Astrocyte (in vitro differentiated cells and primary cell): Measurements from ENCODE around the gene WFS1. TPM values are rescaled to one million over a fixed set of nuclear protein-coding genes. Genes with fewer than 3 reads are reported as not detected.

ENCODE experiments used
- DNase-seq: peaks from one replicate; pipeline ENCODE4 v3.0.0-alpha.2; 2010; ENCODE audit warnings: low read depth
- FAIRE-seq: peaks from 2 replicates; lab custom pipeline; 2011; peaks lifted over from hg19 to GRCh38; lab: Jason Lieb, UNC
- H2AFZ ChIP-seq: 2 replicates; pipeline ENCODE4 v1.6.0; 2012; ENCODE audit warnings: low read depth, low read length, inconsistent platforms
- H3K27ac ChIP-seq: 2 replicates; pipeline ENCODE4 v1.5.1; 2011; ENCODE audit warnings: low read depth, low read length, inconsistent platforms
- H3K27me3 ChIP-seq: 2 replicates; pipeline ENCODE4 v1.6.0; 2011; ENCODE audit warnings: low read length, inconsistent platforms; ENCODE audit not compliant: insufficient read depth
- H3K36me3 ChIP-seq: 2 replicates; pipeline ENCODE4 v1.5.1; 2011; ENCODE audit warnings: low read length, inconsistent platforms; ENCODE audit not compliant: insufficient read depth
- H3K4me1 ChIP-seq: 2 replicates; pipeline ENCODE4 v1.5.1; 2011; ENCODE audit warnings: low read length, inconsistent platforms; ENCODE audit not compliant: insufficient read depth
- H3K4me2 ChIP-seq: 2 replicates; pipeline ENCODE4 v1.6.0; 2012; ENCODE audit warnings: low read length, inconsistent platforms
- H3K4me3 ChIP-seq: 2 replicates; pipeline ENCODE4 v1.5.1; 2011; ENCODE audit warnings: low read depth, mild to moderate bottlenecking, low read length, inconsistent platforms; ENCODE audit not compliant: insufficient read depth
- H3K79me2 ChIP-seq: 2 replicates; pipeline ENCODE4 v1.6.0; 2012; ENCODE audit warnings: mild to moderate bottlenecking, low read length, inconsistent platforms; ENCODE audit not compliant: insufficient read depth
- H3K9ac ChIP-seq: 2 replicates; pipeline ENCODE4 v1.6.0; 2012; ENCODE audit warnings: mild to moderate bottlenecking, low read length, inconsistent platforms
- H3K9me3 ChIP-seq: 2 replicates; pipeline ENCODE4 v1.5.1; 2012; ENCODE audit warnings: low read depth, mild to moderate bottlenecking, low read length, inconsistent platforms; ENCODE audit not compliant: insufficient read depth
- H4K20me1 ChIP-seq: 2 replicates; pipeline ENCODE4 v1.6.0; 2012; ENCODE audit warnings: low read length, inconsistent platforms; ENCODE audit not compliant: insufficient read depth
- H3K27ac Mint-ChIP-seq: one replicate; pipeline ENCODE4 v1.8.0; 2021; ENCODE audit warnings: mild to moderate bottlenecking, mixed read lengths; ENCODE audit not compliant: unreplicated experiment
- H3K27me3 Mint-ChIP-seq: one replicate; pipeline ENCODE4 v1.8.0; 2021; ENCODE audit warnings: low read depth, mixed read lengths; ENCODE audit not compliant: unreplicated experiment
- H3K36me3 Mint-ChIP-seq: one replicate; pipeline ENCODE4 v1.8.0; 2021; ENCODE audit warnings: low read depth, mixed read lengths; ENCODE audit not compliant: unreplicated experiment
- H3K4me1 Mint-ChIP-seq: one replicate; pipeline ENCODE4 v1.8.0; 2021; ENCODE audit warnings: low read depth, mixed read lengths; ENCODE audit not compliant: unreplicated experiment
- H3K4me3 Mint-ChIP-seq: one replicate; pipeline ENCODE4 v1.8.0; 2021; ENCODE audit warnings: mild to moderate bottlenecking, moderate library complexity, mixed read lengths; ENCODE audit not compliant: unreplicated experiment
- H3K9me3 Mint-ChIP-seq: one replicate; pipeline ENCODE4 v1.8.0; 2021; ENCODE audit warnings: mild to moderate bottlenecking, mixed read lengths; ENCODE audit not compliant: unreplicated experiment
- CTCF ChIP-seq: IDR thresholded peaks from 2 replicates; pipeline ENCODE4 v1.5.1; 2011; ENCODE audit warnings: low read depth, mild to moderate bottlenecking, inconsistent platforms, low read length, moderate library complexity; ENCODE audit not compliant: insufficient read depth
- EZH2 ChIP-seq: IDR thresholded peaks from 2 replicates; pipeline ENCODE4 v1.6.1; 2012; ENCODE audit warnings: mild to moderate bottlenecking, low read length, inconsistent platforms; ENCODE audit not compliant: insufficient read depth
- total RNA-seq: library from RNA; stranded (reverse); gene quantifications from 2 replicates; pipeline ENCODE4 v1.2.1, GENCODE V29; 2021

Gene WFS1
- total RNA-seq, 1 donor from 2014 or later, result 39.0 TPM

GRCh38 chr4:6248394-6248793 lies 21.3 kb upstream of the WFS1 start:
- Histone ChIP-seq H3K27ac (no peak overlapping the region), H3K4me3 (no peak overlapping the region), H3K9ac (no peak overlapping the region), H3K4me2 (no peak overlapping the region), H2AFZ (no peak overlapping the region), H4K20me1 (peaks cover 3% of the 10 kb centered on the region), H3K9me3 (peaks cover 11% of the 10 kb centered on the region), H3K36me3 (no peaks in the 10 kb centered on the region), H3K79me2 (no peaks in the 10 kb centered on the region), H3K4me1 (no peaks in the 10 kb centered on the region), H3K27me3 (peaks cover 22% of the 10 kb centered on the region)
- DNase-seq (no peak), FAIRE-seq (no peak)
- TF ChIP-seq EZH2, result no peak
- TF ChIP-seq CTCF, result no peak
- Mint-ChIP-seq H3K9me3 (peaks cover 17% of the 10 kb centered on the region), H3K4me1 (no peaks in the 10 kb centered on the region), H3K27ac (no peak overlapping the region), H3K4me3 (no peak overlapping the region), H3K27me3 (peaks cover 58% of the 10 kb centered on the region), H3K36me3 (peaks cover 3% of the 10 kb centered on the region)

GRCh38 chr4:6250235-6250983 lies 19.2 kb upstream of the WFS1 start:
- Histone ChIP-seq H2AFZ (no peak overlapping the region), H4K20me1 (peaks cover 3% of the 10 kb centered on the region), H3K79me2 (no peaks in the 10 kb centered on the region), H3K4me3 (no peak overlapping the region), H3K27me3 (peaks cover 19% of the 10 kb centered on the region), H3K4me1 (no peaks in the 10 kb centered on the region), H3K36me3 (no peaks in the 10 kb centered on the region), H3K4me2 (no peak overlapping the region), H3K27ac (no peak overlapping the region), H3K9me3 (no peaks in the 10 kb centered on the region), H3K9ac (no peak overlapping the region)
- FAIRE-seq (peak; percentile 29), DNase-seq (peak; percentile 24)
- Mint-ChIP-seq H3K9me3 (peaks cover 7% of the 10 kb centered on the region), H3K27me3 (peaks cover 56% of the 10 kb centered on the region), H3K36me3 (no peaks in the 10 kb centered on the region), H3K4me3 (no peak overlapping the region), H3K4me1 (no peaks in the 10 kb centered on the region), H3K27ac (no peak overlapping the region)
- TF ChIP-seq EZH2, result no peak
- TF ChIP-seq CTCF, result peak; percentile 85

GRCh38 chr4:6250984-6251295 lies 18.7 kb upstream of the WFS1 start:
- Mint-ChIP-seq H3K27me3 (peaks cover 56% of the 10 kb centered on the region), H3K9me3 (peaks cover 7% of the 10 kb centered on the region), H3K27ac (no peak overlapping the region), H3K4me1 (no peaks in the 10 kb centered on the region), H3K36me3 (no peaks in the 10 kb centered on the region), H3K4me3 (no peak overlapping the region)
- DNase-seq (no peak), FAIRE-seq (no peak)
- TF ChIP-seq CTCF, result no peak
- TF ChIP-seq EZH2, result no peak
- Histone ChIP-seq H3K27me3 (peaks cover 19% of the 10 kb centered on the region), H2AFZ (no peak overlapping the region), H3K79me2 (no peaks in the 10 kb centered on the region), H3K4me2 (no peak overlapping the region), H3K36me3 (no peaks in the 10 kb centered on the region), H3K4me3 (no peak overlapping the region), H3K9me3 (no peaks in the 10 kb centered on the region), H3K4me1 (no peaks in the 10 kb centered on the region), H3K9ac (no peak overlapping the region), H4K20me1 (peaks cover 3% of the 10 kb centered on the region), H3K27ac (no peak overlapping the region)
